ENCODE results near the gene ADCY1. TPM values are rescaled to one million over a fixed set of nuclear protein-coding genes. Genes with fewer than 3 reads are reported as not detected.
A peak's percentile ranks its signal among the peaks of the same experiment; 100 is the strongest.

ADCY1 gene
- total RNA-seq, 1 donor from 2014 or later = 4.7 TPM

GRCh38 chr7:45586542-45587520 lies 12.7 kb downstream of the ADCY1 start:
- no peaks in the 10 kb centered on the region for H3K36me3 Mint-ChIP-seq
- no peak for TF ChIP-seq CTCF (IDR thresholded peaks at IDR 0.05; ENCODE audit: unreplicated experiment)
- no peaks in the 10 kb centered on the region for H3K9me3 Mint-ChIP-seq
- no peak overlapping the region for H3K4me3 Mint-ChIP-seq
- peaks cover 4% of the 10 kb centered on the region for H3K4me1 Mint-ChIP-seq
- H3K27me3 Mint-ChIP-seq (ENCODE audit: low read depth) = no peaks in the 10 kb centered on the region
- H3K27ac Mint-ChIP-seq = no peak overlapping the region
- DNase-seq (ENCODE audit: low spot score in 2 of 2, unreplicated experiment in 2 of 2) = no peak

- Mint-ChIP-seq H3K36me3 (no peaks in the 10 kb centered on the region), H3K27me3 (ENCODE audit: low read depth) (no peaks in the 10 kb centered on the region), H3K4me1 (peaks cover 2% of the 10 kb centered on the region), H3K4me3 (no peak overlapping the region), H3K9me3 (no peaks in the 10 kb centered on the region), H3K27ac (no peak overlapping the region)
- DNase-seq (ENCODE audit: low spot score in 2 of 2, unreplicated experiment in 2 of 2) = no peak
- no peak for TF ChIP-seq CTCF (IDR thresholded peaks at IDR 0.05; ENCODE audit: unreplicated experiment)
Observed at GRCh38 chr7:45588466-45588865, 14.3 kb downstream of the ADCY1 start.

- no peak for TF ChIP-seq CTCF (IDR thresholded peaks at IDR 0.05; ENCODE audit: unreplicated experiment)
- Mint-ChIP-seq H3K4me3 (no peak overlapping the region), H3K4me1 (peaks cover 2% of the 10 kb centered on the region), H3K27ac (no peak overlapping the region), H3K27me3 (ENCODE audit: low read depth) (no peaks in the 10 kb centered on the region), H3K36me3 (no peaks in the 10 kb centered on the region), H3K9me3 (no peaks in the 10 kb centered on the region)
- DNase-seq (ENCODE audit: low spot score in 2 of 2, unreplicated experiment in 2 of 2) = no peak
Observed at GRCh38 chr7:45589061-45589460, 14.9 kb downstream of the ADCY1 start.

GRCh38 chr7:45589915-45590678 lies 15.9 kb downstream of the ADCY1 start:
- H3K36me3 Mint-ChIP-seq = no peaks in the 10 kb centered on the region
- no peaks in the 10 kb centered on the region for H3K27me3 Mint-ChIP-seq (ENCODE audit: low read depth)
- peaks cover 2% of the 10 kb centered on the region for H3K4me1 Mint-ChIP-seq
- DNase-seq (ENCODE audit: low spot score in 2 of 2, unreplicated experiment in 2 of 2) = peak in 1 of 2 experiments; percentile 10
- no peak overlapping the region for H3K4me3 Mint-ChIP-seq
- no peak overlapping the region for H3K27ac Mint-ChIP-seq
- H3K9me3 Mint-ChIP-seq = no peaks in the 10 kb centered on the region
- TF ChIP-seq CTCF (IDR thresholded peaks at IDR 0.05; ENCODE audit: unreplicated experiment) = no peak

GRCh38 chr7:45590679-45591057 lies 16.5 kb downstream of the ADCY1 start:
- Mint-ChIP-seq H3K27me3 (ENCODE audit: low read depth) (no peaks in the 10 kb centered on the region), H3K27ac (no peak overlapping the region), H3K36me3 (no peaks in the 10 kb centered on the region), H3K4me3 (no peak overlapping the region), H3K4me1 (peaks cover 2% of the 10 kb centered on the region), H3K9me3 (no peaks in the 10 kb centered on the region)
- no peak for TF ChIP-seq CTCF (IDR thresholded peaks at IDR 0.05; ENCODE audit: unreplicated experiment)
- DNase-seq (ENCODE audit: low spot score in 2 of 2, unreplicated experiment in 2 of 2) = peak in 1 of 2 experiments; percentile 26
